ENCODE results near the gene FUBP1.

Gene FUBP1

DNA sequence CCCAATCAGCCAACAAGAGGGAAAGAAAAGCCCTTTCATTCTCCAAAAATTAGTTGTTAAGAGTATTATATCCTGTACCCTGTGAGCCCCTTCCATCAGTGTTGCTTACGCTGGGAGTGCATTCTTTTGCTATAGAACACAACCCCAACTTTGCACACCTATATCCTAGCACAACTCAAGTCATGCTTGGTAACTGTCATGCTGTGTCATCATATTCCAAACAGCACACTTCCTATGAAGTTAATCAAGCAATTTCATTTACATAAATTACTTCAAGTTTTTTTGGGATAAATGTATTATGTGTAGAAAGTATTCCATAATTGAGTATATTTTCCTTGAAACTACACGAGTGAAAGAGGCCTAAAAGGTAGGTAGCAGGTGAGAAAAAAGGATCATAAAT, 20.0 kb downstream of the FUBP1 start:
- no peak for FAIRE-seq
- no peak for DNase-seq (ENCODE audit: insufficient read length)
- TF ChIP-seq TAF1 (IDR thresholded peaks at IDR 0.05; ENCODE audit: borderline replicate concordance, low read depth, low read length), result no peak
- no peak for TF ChIP-seq POLR2A (IDR thresholded peaks at IDR 0.05; ENCODE audit: low read depth, low read length)
- no peak; the same call in 1 of the 2 replicates for TF ChIP-seq POLR2AphosphoS5 (IDR thresholded peaks at IDR 0.05; ENCODE audit: low read depth, low read length)

DNA sequence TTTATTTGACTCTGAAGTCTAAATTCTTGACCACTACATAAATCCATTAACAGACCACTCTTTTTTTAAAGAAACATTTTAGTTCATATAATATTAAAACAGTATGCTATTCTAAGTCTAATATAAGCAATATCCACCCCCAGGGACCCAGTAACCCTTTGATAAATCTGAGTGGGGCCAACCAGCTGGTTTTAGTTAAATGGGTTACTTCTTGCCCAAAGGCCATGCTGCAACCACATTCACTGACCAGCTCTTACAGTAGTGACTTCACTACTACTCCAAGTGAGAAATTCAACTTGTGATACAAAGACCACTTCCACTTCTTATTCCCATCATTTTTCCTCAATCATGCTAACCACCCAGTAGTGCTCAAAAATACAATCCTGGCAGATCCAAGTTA, 20.5 kb downstream of the FUBP1 start:
- FAIRE-seq, result no peak
- TF ChIP-seq POLR2AphosphoS5 (IDR thresholded peaks at IDR 0.05; ENCODE audit: low read depth, low read length) (no peak), POLR2A (IDR thresholded peaks at IDR 0.05; ENCODE audit: low read depth, low read length) (no peak), TAF1 (IDR thresholded peaks at IDR 0.05; ENCODE audit: borderline replicate concordance, low read depth, low read length) (no peak)
- no peak for DNase-seq (ENCODE audit: insufficient read length)

- DNase-seq (ENCODE audit: insufficient read length), result no peak
- no peak for FAIRE-seq
- TF ChIP-seq TAF1 (IDR thresholded peaks at IDR 0.05; ENCODE audit: borderline replicate concordance, low read depth, low read length) (no peak), POLR2A (IDR thresholded peaks at IDR 0.05; ENCODE audit: low read depth, low read length) (no peak), POLR2AphosphoS5 (IDR thresholded peaks at IDR 0.05; ENCODE audit: low read depth, low read length) (no peak)
Measured at GRCh38 chr1:77956464-77956863, 22.4 kb downstream of the FUBP1 start.

DNA sequence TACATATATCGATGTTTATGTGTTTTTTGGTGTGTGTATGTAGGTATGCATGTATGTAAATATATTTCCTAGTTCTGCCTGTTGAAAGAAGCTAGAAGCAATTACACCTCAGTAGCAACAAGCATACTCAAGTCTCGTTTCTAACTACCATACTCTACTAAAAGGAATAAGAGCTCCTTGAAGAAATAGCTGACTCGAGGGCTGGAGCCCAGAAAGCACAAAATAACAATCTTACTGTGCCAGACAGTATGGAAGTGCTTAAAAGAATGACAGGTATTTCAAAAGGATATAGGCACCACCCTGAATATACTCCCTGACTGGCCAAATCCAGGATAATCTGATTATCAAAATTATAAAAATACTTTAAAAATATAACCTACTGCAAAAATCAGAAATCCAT, 23.2 kb downstream of the FUBP1 start:
- no peak for TF ChIP-seq POLR2AphosphoS5 (IDR thresholded peaks at IDR 0.05; ENCODE audit: low read depth, low read length)
- TF ChIP-seq TAF1 (IDR thresholded peaks at IDR 0.05; ENCODE audit: borderline replicate concordance, low read depth, low read length), result no peak
- TF ChIP-seq POLR2A (IDR thresholded peaks at IDR 0.05; ENCODE audit: low read depth, low read length), result no peak
- no peak for DNase-seq (ENCODE audit: insufficient read length)
- no peak for FAIRE-seq

DNA sequence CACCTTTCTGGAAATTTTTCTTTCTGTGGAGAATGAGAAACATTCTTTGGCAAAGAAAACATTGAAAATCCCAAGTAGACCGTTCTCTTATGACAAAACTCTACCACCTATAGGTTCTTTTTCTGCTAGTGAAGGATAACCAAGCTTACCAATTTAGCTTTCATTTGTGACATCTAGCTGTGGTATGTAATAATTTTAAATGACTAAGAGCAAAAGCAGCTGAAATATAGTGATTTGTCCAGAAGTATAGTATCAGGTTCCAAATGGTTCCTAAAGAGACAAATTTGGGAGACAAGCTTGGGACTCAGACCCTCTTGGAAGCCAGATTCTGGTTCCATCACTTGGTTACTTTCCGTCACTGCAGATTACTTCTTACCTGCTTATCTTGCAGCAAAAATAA, 24.4 kb downstream of the FUBP1 start:
- TF ChIP-seq POLR2AphosphoS5 (IDR thresholded peaks at IDR 0.05; ENCODE audit: low read depth, low read length), result no peak
- TF ChIP-seq TAF1 (IDR thresholded peaks at IDR 0.05; ENCODE audit: borderline replicate concordance, low read depth, low read length), result no peak
- TF ChIP-seq POLR2A (IDR thresholded peaks at IDR 0.05; ENCODE audit: low read depth, low read length), result no peak
- no peak for DNase-seq (ENCODE audit: insufficient read length)
- peak; percentile 36 for FAIRE-seq

- TF ChIP-seq POLR2AphosphoS5 (IDR thresholded peaks at IDR 0.05; ENCODE audit: low read depth, low read length) (0 out of 2 replicates have a peak, but pooled peaks have one; percentile 47), POLR2A (IDR thresholded peaks at IDR 0.05; ENCODE audit: low read depth, low read length) (no peak), TAF1 (IDR thresholded peaks at IDR 0.05; ENCODE audit: borderline replicate concordance, low read depth, low read length) (no peak)
- DNase-seq (ENCODE audit: insufficient read length), result no peak
- FAIRE-seq, result no peak
Measured at GRCh38 chr1:77953907-77954306, 25.0 kb downstream of the FUBP1 start.

- TF ChIP-seq POLR2A (IDR thresholded peaks at IDR 0.05; ENCODE audit: low read depth, low read length) (peak; percentile 40; the same call in 1 of the 2 replicates), POLR2AphosphoS5 (IDR thresholded peaks at IDR 0.05; ENCODE audit: low read depth, low read length) (peak; percentile 69; the same call in 1 of the 2 replicates), TAF1 (IDR thresholded peaks at IDR 0.05; ENCODE audit: borderline replicate concordance, low read depth, low read length) (no peak)
- FAIRE-seq (peak; percentile 63), DNase-seq (ENCODE audit: insufficient read length) (no peak)
Measured at GRCh38 chr1:77951328-77951727, 27.5 kb downstream of the FUBP1 start.

DNA sequence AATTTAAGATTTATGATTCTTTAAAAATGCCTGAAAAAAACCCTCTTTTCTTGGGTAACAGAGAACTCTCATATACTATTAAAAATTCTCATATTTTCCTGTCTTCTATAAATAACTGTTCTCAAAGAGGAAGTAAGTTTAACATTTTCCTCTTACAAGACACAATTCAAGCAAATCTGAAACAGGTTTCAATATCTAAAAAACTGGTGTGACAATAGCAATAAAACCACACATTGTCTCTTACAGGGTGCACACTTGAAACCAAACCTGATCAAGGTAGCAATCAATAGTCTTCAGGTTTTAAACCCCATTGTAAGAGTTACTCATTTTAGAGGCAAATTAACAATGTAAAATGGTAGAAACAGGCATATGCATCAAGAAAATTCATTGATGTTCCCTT, 28.0 kb downstream of the FUBP1 start:
- FAIRE-seq, result no peak
- TF ChIP-seq POLR2A (IDR thresholded peaks at IDR 0.05; ENCODE audit: low read depth, low read length) (no peak), POLR2AphosphoS5 (IDR thresholded peaks at IDR 0.05; ENCODE audit: low read depth, low read length) (no peak), TAF1 (IDR thresholded peaks at IDR 0.05; ENCODE audit: borderline replicate concordance, low read depth, low read length) (no peak)
- no peak for DNase-seq (ENCODE audit: insufficient read length)

DNA sequence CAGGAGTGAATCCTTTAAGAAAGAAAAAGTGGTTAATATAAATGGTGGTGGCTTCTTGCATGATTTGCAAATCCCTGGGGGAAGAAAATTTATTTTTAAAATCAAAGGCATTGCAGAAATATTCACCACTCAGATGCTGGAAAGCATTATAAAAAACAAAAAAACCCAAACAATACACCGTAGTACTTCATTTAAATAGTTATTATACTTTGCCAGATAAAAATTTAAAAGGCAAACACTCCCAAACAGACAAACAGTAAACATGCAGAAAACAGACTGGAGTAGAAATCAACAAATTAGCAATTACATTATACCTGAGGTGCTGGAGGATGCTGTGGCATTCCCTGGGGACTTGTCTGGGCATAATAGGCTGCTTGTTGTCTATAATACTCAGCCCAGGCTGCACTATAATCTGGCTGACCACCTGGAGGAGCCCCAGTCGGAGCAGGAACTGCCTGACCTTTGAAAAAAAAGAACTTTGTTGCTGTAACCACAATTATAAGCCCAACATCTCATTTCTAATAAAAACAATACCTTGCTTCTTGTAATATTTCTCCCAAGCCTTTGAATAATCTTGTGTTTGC, 29.9 kb downstream of the FUBP1 start:
- TF ChIP-seq TAF1 (IDR thresholded peaks at IDR 0.05; ENCODE audit: borderline replicate concordance, low read depth, low read length), result no peak
- TF ChIP-seq POLR2A (IDR thresholded peaks at IDR 0.05; ENCODE audit: low read depth, low read length), result no peak
- 0 out of 2 replicates have a peak, but pooled peaks have one; percentile 24 for TF ChIP-seq POLR2AphosphoS5 (IDR thresholded peaks at IDR 0.05; ENCODE audit: low read depth, low read length)
- DNase-seq (ENCODE audit: insufficient read length) (no peak), FAIRE-seq (no peak)

DNA sequence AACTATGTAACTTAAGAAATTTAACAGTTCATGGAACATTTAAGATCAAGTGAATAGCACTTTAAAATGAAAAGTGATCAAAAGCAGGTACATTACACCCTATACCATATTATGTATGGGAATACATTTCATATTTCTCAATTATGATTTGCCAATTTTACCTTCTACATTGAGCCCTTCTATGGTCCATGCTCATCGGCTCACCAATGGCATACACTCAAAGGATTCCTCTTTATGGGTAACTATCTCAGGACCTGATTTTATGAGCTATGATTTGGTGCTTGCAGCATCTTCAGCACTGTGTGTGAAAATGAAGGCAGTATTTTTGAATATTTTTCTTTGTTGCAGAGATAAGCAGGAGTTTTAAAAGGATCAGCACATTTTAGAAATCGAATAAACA, 33.5 kb downstream of the FUBP1 start:
- FAIRE-seq, result no peak
- TF ChIP-seq POLR2A (IDR thresholded peaks at IDR 0.05; ENCODE audit: low read depth, low read length) (peak; percentile 26; the same call in 1 of the 2 replicates), TAF1 (IDR thresholded peaks at IDR 0.05; ENCODE audit: borderline replicate concordance, low read depth, low read length) (no peak)
- DNase-seq (ENCODE audit: insufficient read length), result no peak

GRCh38 chr1:77942400-77943140, 36.3 kb downstream of the FUBP1 start:
- DNase-seq (ENCODE audit: insufficient read length), result no peak
- FAIRE-seq, result no peak
- TF ChIP-seq POLR2A (IDR thresholded peaks at IDR 0.05; ENCODE audit: low read depth, low read length) (peak; percentile 47; the same call in 1 of the 2 replicates), TAF1 (IDR thresholded peaks at IDR 0.05; ENCODE audit: borderline replicate concordance, low read depth, low read length) (no peak), POLR2AphosphoS5 (IDR thresholded peaks at IDR 0.05; ENCODE audit: low read depth, low read length) (peak; percentile 62)
